Measurements from ENCODE around the gene CREBBP.

Gene CREBBP

GRCh38 chr16:3879887-3880564, 487 bp downstream of the CREBBP start:
- DNase-seq (ENCODE audit: low read depth), result peak; percentile 72

GRCh38 chr16:3879258-3879886, 1.1 kb downstream of the CREBBP start:
- DNase-seq (ENCODE audit: low read depth), result peak; percentile 46

GRCh38 chr16:3878610-3879009, 1.9 kb downstream of the CREBBP start:
- peak; percentile 41 for DNase-seq (ENCODE audit: low read depth)

- peak; percentile 72 for DNase-seq (ENCODE audit: low read depth)
Observed at GRCh38 chr16:3876695-3877094, 3.8 kb downstream of the CREBBP start.

GRCh38 chr16:3876160-3876559, 4.4 kb downstream of the CREBBP start:
- no peak for DNase-seq (ENCODE audit: low read depth)

GRCh38 chr16:3874794-3875692, 5.5 kb downstream of the CREBBP start:
- DNase-seq (ENCODE audit: low read depth), result no peak

- no peak for DNase-seq (ENCODE audit: low read depth)
Observed at GRCh38 chr16:3874242-3874641, 6.3 kb downstream of the CREBBP start.

GRCh38 chr16:3873482-3874173, 6.9 kb downstream of the CREBBP start:
- no peak for DNase-seq (ENCODE audit: low read depth)

- DNase-seq (ENCODE audit: low read depth), result peak; percentile 40
Observed at GRCh38 chr16:3872216-3872895, 8.2 kb downstream of the CREBBP start.

- DNase-seq (ENCODE audit: low read depth), result no peak
Observed at GRCh38 chr16:3868967-3869366, 11.5 kb downstream of the CREBBP start.

- no peak for DNase-seq (ENCODE audit: low read depth)
Observed at GRCh38 chr16:3868556-3868955, 12.0 kb downstream of the CREBBP start.

GRCh38 chr16:3866703-3867431, 13.6 kb downstream of the CREBBP start:
- DNase-seq (ENCODE audit: low read depth), result no peak

- DNase-seq (ENCODE audit: low read depth), result no peak
Observed at GRCh38 chr16:3865241-3865640, 15.3 kb downstream of the CREBBP start.

GRCh38 chr16:3864562-3864961, 16.0 kb downstream of the CREBBP start:
- no peak for DNase-seq (ENCODE audit: low read depth)

- no peak for DNase-seq (ENCODE audit: low read depth)
Observed at GRCh38 chr16:3863587-3863986, 16.9 kb downstream of the CREBBP start.

- DNase-seq (ENCODE audit: low read depth), result peak; percentile 66
Observed at GRCh38 chr16:3861808-3862451, 18.6 kb downstream of the CREBBP start.

GRCh38 chr16:3859889-3860288, 20.6 kb downstream of the CREBBP start:
- no peak for DNase-seq (ENCODE audit: low read depth)

GRCh38 chr16:3858801-3859200, 21.7 kb downstream of the CREBBP start:
- DNase-seq (ENCODE audit: low read depth), result no peak

- DNase-seq (ENCODE audit: low read depth), result peak; percentile 52
Observed at GRCh38 chr16:3857189-3858043, 23.1 kb downstream of the CREBBP start.
